DND-41 (cell line): ENCODE measurements around the gene DCC.

ENCODE experiments used
- EZH2 ChIP-seq: IDR thresholded peaks from 3 replicates; pipeline ENCODE4 v1.6.1; 2012; ENCODE audit warnings: borderline replicate concordance, low read depth, mild to moderate bottlenecking, moderate library complexity, low read length, inconsistent platforms; ENCODE audit not compliant: severe bottlenecking
- TF ChIP-seq, protein P1 (sequence below): IDR thresholded peaks from 2 replicates; pipeline ENCODE4 v1.5.1; 2012; ENCODE audit warnings: borderline replicate concordance, low read length, moderate library complexity, mild to moderate bottlenecking; ENCODE audit not compliant: poor library complexity, severe bottlenecking; ENCODE audit errors: extremely low read depth

DNA sequence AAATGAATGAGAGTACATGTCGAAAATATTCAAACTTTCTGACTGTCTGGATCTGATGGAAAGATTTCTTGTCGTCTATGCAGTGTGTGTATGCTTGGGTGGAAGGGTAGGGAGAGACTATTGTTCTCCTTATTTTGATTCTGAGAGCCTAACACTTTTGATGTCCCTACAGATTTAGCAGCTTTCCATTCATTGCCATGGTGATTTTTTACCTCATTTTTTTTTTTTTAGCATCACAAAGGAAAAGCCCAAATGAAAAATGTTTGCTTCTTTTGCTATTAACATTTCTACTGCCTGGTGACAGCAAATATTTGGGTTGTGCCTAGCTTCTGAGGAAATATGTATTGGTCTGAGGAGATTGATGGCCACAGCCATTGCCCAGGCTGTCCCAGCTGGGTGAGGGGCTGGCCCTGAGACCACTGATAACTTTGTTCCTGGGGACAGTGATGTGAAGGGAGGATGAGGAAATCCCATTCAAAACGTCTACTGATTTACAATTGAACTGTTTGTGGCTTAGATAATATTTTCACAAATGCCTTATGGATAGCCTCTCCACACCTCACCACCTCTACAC is 558.6 kb downstream of the DCC start:
- TF ChIP-seq EZH2, result no peak
- TF ChIP-seq, protein P1, sequence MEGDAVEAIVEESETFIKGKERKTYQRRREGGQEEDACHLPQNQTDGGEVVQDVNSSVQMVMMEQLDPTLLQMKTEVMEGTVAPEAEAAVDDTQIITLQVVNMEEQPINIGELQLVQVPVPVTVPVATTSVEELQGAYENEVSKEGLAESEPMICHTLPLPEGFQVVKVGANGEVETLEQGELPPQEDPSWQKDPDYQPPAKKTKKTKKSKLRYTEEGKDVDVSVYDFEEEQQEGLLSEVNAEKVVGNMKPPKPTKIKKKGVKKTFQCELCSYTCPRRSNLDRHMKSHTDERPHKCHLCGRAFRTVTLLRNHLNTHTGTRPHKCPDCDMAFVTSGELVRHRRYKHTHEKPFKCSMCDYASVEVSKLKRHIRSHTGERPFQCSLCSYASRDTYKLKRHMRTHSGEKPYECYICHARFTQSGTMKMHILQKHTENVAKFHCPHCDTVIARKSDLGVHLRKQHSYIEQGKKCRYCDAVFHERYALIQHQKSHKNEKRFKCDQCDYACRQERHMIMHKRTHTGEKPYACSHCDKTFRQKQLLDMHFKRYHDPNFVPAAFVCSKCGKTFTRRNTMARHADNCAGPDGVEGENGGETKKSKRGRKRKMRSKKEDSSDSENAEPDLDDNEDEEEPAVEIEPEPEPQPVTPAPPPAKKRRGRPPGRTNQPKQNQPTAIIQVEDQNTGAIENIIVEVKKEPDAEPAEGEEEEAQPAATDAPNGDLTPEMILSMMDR, result no peak
